ENCODE results near the gene MIER2. TPM values are rescaled to one million over a fixed set of nuclear protein-coding genes. Genes with fewer than 3 reads are reported as not detected.
"Not testable (repeated sequence)": the region's sequence is repeated elsewhere in the genome, so short reads cannot be mapped to it uniquely, and the experiment has no call there.

Gene MIER2, protein sequence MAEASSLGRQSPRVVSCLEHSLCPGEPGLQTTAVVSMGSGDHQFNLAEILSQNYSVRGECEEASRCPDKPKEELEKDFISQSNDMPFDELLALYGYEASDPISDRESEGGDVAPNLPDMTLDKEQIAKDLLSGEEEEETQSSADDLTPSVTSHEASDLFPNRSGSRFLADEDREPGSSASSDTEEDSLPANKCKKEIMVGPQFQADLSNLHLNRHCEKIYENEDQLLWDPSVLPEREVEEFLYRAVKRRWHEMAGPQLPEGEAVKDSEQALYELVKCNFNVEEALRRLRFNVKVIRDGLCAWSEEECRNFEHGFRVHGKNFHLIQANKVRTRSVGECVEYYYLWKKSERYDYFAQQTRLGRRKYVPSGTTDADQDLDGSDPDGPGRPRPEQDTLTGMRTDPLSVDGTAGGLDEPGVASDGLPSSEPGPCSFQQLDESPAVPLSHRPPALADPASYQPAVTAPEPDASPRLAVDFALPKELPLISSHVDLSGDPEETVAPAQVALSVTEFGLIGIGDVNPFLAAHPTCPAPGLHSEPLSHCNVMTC
- 27.6 and 32.0 TPM in 2 replicates for total RNA-seq

DNA sequence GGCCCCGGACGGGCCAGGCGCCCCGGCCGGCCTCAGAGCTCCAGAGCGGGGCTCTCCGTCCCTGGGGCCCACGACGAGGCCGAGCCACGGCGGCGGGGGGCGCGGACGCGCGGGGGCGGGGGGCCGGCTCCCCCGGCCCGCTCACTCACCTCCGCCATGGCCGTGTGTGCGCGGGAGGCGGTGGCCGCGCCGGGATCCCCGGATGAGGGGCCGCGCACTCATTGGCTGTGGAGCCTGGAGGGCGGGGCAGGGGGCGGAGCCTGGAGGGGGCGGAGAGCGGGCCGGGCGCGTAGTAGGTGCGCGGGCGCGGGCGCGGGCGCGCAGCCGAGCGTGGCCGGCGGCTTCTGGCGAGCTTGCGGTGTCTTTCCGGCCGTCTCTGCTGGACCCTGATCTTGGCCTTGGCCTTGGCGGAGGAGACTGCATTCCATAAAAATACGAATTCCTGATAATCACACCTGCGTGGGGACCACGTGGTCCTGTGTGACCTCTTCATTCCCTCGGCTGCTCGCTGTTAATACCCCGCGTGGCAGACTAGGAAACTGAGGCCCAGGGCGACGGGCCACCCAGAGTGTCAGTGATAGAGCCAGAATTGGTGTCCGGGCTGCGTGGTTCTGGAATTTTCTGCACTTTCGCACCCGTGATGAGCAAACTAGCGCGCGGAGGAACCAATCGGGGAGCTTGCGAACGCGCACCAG, at the start of gene MIER2:
MIER2 (minus strand) TSS at position 172 of the 695 bp plus-strand sequence; CDS start at position 158, 14 bp downstream.
- Mint-ChIP-seq H3K9me3 (peaks cover 8% of the 10 kb centered on the region), H3K4me3 (peak within 1 kb of the TSS; percentile 88), H3K36me3 (ENCODE audit: low read depth) (peaks cover 20% of the 10 kb centered on the region), H3K27me3 (peaks cover 4% of the 10 kb centered on the region), H3K4me1 (peaks cover 43% of the 10 kb centered on the region), H3K27ac (peak within 1 kb of the TSS; percentile 88)
- intact Hi-C loops (cut with micrococcal nuclease): loop anchor here (5.0 kb wide), 1 partner anchor 143 kb away; no protein-coding TSS in a partner anchor
- DNase-seq: peak; percentile 99

DNA sequence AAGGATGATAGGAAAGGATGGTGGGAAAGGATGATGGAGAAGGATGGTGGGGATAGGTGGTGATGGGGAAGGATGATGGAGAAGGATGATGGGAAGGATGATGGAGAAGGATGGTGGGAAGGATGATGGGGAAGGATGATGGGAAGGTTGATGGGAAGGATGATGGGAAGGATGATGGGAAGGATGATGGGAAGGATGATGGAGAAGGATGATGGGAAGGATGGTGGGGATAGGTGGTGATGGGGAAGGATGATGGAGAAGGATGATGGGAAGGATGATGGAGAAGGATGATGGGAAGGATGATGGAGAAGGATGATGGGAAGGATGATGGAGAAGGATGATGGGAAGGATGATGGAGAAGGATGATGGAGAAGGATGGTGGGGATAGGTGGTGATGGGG, 49.0 kb upstream of the MIER2 start:
- H3K4me1 Mint-ChIP-seq; DNase-seq; H3K27me3 Mint-ChIP-seq; intact Hi-C loops (cut with micrococcal nuclease): not testable (repeated sequence)
- Mint-ChIP-seq H3K36me3 (ENCODE audit: low read depth) (peaks cover 13% of the 10 kb centered on the region), H3K9me3 (peaks cover 23% of the 10 kb centered on the region), H3K27ac (peak overlapping the region; percentile 76), H3K4me3 (peak overlapping the region; percentile 20)

DNA sequence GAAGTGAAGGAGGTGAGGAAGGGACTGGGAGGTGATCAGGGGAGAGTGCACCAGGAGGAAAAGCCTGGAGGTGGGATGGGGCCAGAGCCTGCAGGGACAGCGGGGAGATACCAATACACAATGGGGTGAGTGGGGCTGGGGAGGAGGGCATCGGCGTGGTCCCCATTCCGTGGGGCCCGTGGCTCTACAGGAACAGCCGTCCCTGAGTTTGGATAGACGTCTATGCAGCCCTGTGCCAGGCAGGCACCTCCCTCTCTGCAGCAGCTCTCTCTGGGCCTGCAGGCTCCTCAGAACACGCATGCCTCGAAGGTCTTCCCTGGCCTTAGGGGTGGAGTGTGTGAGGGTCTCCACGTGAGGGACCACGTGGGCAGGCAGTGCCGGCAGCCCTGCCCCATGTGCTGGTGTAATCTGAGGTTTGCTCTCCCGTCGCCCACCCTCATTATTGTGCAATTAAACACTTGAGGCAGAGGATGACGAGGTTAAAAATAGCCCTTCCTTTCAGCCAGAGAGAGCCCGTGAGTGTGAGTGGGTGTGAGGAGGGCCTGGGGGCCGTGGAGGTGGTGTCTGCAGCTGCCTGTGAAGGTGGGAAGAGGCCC, 47.9 kb upstream of the MIER2 start:
- H3K4me3 Mint-ChIP-seq: no peak overlapping the region

DNA sequence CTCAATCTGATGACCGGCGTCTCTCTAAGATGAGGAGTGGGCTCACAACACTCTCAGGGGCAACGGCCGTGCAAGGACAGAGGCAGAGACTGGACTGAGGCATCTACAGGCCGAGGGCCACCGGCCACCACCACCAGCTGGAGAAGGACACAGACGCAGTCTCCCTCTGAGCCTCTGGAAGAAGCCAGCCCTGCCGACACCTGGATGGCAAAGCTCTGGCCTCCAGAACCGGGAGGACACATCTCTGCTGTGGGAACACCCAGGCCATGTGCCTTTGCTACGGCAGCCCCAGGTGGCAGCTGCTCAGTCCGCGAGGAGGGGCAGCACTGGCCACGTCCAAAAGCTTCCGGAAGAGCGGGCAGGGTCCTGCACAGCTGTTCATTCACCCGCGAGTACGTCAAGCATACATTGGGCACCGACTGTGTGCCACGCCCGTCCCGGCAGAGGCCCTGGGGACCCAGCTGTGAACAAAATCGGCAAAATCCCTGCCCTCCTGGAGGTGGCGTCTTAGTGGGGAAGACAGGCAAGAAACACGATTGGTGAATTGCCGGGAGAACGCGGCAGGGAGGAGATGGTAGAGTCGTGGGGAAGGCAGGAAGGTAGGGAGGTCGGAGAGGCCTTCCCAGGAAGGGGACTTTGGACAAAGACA, 47.3 kb upstream of the MIER2 start:
- Mint-ChIP-seq H3K9me3 (peaks cover 17% of the 10 kb centered on the region), H3K27ac (no peak overlapping the region), H3K4me1 (peaks cover 3% of the 10 kb centered on the region), H3K27me3 (peaks cover 7% of the 10 kb centered on the region), H3K4me3 (no peak overlapping the region), H3K36me3 (ENCODE audit: low read depth) (peaks cover 13% of the 10 kb centered on the region)
- DNase-seq: no peak
- intact Hi-C loops (cut with micrococcal nuclease): no loop called here

More for the DNA sequence above, 47.9 kb upstream of the MIER2 start:
- Mint-ChIP-seq H3K4me1 (peaks cover 3% of the 10 kb centered on the region), H3K36me3 (ENCODE audit: low read depth) (peaks cover 13% of the 10 kb centered on the region), H3K27ac (no peak overlapping the region), H3K27me3 (peaks cover 4% of the 10 kb centered on the region), H3K9me3 (peaks cover 20% of the 10 kb centered on the region)
- no peak for DNase-seq
- intact Hi-C loops (cut with micrococcal nuclease): no loop called here

DNA sequence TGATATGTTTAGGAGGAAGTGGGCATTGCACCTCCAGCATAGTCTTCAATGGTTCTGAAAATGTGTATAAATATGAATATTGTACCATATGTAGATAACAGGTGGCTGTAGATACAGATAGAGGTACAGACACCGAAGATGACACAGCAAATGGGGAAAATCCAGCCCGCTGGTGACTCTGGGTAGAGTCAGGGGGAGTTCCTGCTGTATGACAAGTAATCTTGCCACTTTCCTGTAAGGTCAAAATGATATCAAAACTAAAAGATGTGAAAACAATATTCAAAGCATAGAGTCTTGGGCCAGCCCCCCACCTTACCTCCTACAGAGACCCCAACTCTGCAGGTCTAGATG, 46.6 kb upstream of the MIER2 start:
- Mint-ChIP-seq H3K36me3 (ENCODE audit: low read depth) (peaks cover 13% of the 10 kb centered on the region), H3K27ac (no peak overlapping the region), H3K4me3 (no peak overlapping the region), H3K9me3 (peaks cover 16% of the 10 kb centered on the region), H3K4me1 (peaks cover 3% of the 10 kb centered on the region), H3K27me3 (peaks cover 13% of the 10 kb centered on the region)
- no peak for DNase-seq
- intact Hi-C loops (cut with micrococcal nuclease): no loop called here

DNA sequence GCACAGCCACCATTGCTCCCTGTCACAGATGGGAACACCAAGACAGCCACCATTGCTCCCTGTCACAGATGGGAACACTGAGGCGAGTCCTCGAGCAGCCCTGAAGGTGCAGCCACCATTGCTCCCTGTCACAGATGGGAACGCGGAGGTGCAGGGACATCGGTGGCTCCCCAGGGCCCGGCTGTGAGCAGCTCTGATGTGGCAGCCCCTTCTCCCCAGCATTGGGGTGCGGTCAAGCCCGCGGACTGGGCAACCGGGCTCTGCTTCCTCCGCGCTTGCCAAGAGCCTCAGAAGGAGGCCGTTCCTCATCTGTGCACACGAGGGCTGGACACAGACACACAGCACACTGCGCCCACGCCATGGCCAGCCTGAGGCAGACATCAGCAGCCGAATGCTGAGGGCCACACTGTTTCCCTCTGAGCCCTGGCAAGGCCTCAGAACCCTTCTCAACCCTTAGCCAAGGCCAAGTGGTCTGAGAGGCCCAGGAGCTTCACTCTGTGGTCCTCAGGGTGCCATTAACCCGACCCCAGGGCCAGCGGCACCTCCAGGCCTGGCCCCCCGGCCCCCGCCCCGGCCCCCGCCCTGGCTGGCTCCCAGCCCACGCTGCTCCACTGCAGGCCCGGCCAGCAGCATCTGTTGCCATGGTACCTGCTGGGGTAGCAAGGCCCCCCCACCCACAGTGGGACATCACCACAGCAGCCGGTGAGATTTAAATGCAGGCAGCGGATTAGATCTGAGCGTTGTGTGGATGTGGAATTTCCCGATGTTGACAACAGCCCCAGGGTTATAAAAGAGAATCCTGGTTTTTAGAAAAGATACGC, 46.0 kb upstream of the MIER2 start:
- H3K27ac Mint-ChIP-seq: no peak overlapping the region
- intact Hi-C loops (cut with micrococcal nuclease): no loop called here
- H3K4me1 Mint-ChIP-seq: peaks cover 3% of the 10 kb centered on the region
- no peak overlapping the region for H3K4me3 Mint-ChIP-seq
- DNase-seq: no peak
- H3K9me3 Mint-ChIP-seq: peaks cover 13% of the 10 kb centered on the region
- H3K36me3 Mint-ChIP-seq (ENCODE audit: low read depth): peaks cover 12% of the 10 kb centered on the region
- peaks cover 19% of the 10 kb centered on the region for H3K27me3 Mint-ChIP-seq

DNA sequence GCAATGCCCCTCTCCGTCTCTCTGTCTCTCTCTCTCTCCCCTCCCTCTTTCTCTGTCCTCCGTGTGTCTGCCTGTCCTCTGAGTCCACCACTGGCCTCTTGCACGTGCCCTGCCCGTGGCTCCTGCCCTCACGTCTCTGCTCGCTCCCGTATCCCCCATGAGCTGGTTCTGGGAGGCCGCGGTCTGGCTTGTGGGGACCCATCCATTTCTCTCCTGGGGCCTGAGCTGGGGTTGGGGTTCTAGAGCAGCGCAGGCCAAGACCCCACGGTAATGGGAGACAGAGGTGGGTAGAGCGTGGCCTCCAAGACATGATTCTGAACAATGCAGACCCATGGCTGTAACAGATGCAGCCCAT, 45.3 kb upstream of the MIER2 start:
- peaks cover 19% of the 10 kb centered on the region for H3K27me3 Mint-ChIP-seq
- H3K4me1 Mint-ChIP-seq: peaks cover 3% of the 10 kb centered on the region
- no peak overlapping the region for H3K4me3 Mint-ChIP-seq
- H3K36me3 Mint-ChIP-seq (ENCODE audit: low read depth): peaks cover 9% of the 10 kb centered on the region
- H3K9me3 Mint-ChIP-seq: peaks cover 10% of the 10 kb centered on the region
- no peak for DNase-seq
- no peak overlapping the region for H3K27ac Mint-ChIP-seq
- intact Hi-C loops (cut with micrococcal nuclease): no loop called here

DNA sequence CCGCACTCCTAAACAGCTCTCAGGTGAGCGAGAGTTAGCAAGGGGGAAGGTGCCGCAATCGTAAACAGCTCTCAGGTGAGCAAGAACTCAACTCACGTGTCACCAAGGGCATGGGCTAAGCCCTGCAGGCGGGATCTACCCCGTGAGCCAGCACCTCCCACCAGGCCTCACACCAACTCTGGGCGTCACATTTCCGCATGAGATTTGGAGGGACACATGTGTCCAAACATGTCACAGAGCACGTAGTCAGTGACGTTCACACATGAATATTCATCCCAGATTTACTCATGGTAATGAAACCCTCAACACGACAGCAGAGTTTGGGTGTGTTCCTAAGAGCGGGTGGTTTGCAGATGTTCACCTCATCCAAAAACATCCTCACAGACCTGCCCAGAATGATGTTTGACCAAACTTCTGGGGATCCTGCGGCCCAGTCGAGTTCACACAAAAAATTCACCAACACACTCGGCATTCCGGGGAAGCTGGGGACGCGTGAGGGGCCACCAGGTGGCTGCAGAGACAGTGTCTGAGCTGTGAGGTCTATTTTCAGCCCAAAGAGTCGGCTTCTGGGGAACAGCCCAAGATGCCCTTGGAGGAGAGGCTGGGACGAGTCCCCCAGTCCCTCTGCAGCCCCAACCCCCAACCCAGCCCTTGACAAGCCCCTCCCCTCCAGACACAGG, 44.8 kb upstream of the MIER2 start:
- Mint-ChIP-seq H3K9me3 (peaks cover 10% of the 10 kb centered on the region), H3K4me1 (peaks cover 5% of the 10 kb centered on the region), H3K27ac (no peak overlapping the region), H3K4me3 (no peak overlapping the region), H3K36me3 (ENCODE audit: low read depth) (peaks cover 8% of the 10 kb centered on the region), H3K27me3 (peaks cover 22% of the 10 kb centered on the region)
- intact Hi-C loops (cut with micrococcal nuclease): no loop called here
- no peak for DNase-seq

DNA sequence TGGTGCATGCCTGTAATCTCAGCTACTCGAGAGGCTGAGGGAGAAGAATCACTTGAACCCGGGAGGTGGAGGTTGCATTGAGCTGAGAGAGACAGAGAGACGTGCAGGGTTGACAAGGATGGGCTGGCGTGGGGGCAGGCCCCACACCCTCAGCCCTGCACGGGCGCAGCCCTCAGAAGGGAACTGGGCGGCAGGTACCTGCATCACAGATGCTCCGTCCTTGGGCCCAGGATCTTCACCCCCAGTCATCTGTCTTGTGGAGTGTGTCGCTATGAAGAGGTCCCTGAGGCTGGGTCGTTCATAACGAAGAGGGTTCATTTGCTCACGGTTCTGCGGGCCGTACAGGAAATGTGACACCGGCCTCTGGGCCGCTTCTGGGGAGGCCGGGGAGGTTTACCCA, 44.1 kb upstream of the MIER2 start:
- DNase-seq: no peak
- intact Hi-C loops (cut with micrococcal nuclease): no loop called here
- peaks cover 24% of the 10 kb centered on the region for H3K27me3 Mint-ChIP-seq
- no peak overlapping the region for H3K27ac Mint-ChIP-seq
- H3K9me3 Mint-ChIP-seq: peaks cover 11% of the 10 kb centered on the region
- H3K4me1 Mint-ChIP-seq: peaks cover 8% of the 10 kb centered on the region
- H3K4me3 Mint-ChIP-seq: no peak overlapping the region
- H3K36me3 Mint-ChIP-seq (ENCODE audit: low read depth): peaks cover 7% of the 10 kb centered on the region

DNA sequence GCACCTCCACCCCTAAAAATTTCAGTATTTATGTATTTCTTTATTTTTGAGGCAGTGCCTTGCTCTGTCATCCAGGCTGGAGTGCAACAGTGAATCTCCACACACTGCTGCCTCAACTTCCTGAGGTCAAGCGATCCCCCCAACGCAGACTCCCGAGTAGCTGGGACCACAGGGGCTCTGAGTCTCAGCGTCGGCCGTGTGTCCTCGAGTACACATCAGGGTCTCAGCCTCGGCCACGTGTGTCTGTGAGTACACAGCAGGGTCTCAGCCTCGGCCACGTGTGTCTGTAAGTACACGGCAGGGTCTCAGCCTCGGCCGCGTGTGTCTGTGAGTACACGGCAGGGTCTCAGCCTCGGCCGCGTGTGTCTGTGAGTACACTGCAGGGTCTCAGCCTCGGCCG, 43.2 kb upstream of the MIER2 start:
- Mint-ChIP-seq H3K36me3 (ENCODE audit: low read depth) (peaks cover 3% of the 10 kb centered on the region), H3K27ac (no peak overlapping the region), H3K4me1 (peaks cover 13% of the 10 kb centered on the region), H3K4me3 (no peak overlapping the region), H3K9me3 (peaks cover 8% of the 10 kb centered on the region), H3K27me3 (peaks cover 27% of the 10 kb centered on the region)
- DNase-seq: no peak
- intact Hi-C loops (cut with micrococcal nuclease): no loop called here

DNA sequence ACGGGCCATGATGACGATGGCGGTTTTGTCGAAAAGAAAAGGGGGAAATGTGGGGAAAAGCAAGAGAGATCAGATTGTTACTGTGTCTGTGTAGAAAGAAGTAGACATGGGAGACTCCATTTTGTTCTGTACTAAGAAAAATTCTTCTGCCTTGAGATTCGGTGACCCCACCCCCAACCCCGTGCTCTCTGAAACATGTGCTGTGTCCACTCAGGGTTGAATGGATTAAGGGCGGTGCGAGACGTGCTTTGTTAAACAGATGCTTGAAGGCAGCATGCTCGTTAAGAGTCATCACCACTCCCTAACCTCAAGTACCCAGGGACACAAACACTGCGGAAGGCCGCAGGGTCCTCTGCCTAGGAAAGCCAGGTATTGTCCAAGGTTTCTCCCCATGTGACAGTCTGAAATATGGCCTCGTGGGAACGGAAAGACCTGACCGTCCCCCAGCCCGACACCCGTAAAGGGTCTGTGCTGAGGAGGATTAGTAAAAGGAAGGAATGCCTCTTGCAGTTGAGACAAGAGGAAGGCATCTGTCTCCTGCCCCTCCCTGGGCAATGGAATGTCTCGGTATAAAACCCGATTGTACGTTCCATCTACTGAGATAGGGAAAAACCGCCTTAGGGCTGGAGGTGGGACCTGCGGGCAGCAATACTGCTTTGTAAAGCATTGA, 42.2 kb upstream of the MIER2 start:
- Mint-ChIP-seq H3K27me3 (peaks cover 27% of the 10 kb centered on the region), H3K4me1 (peaks cover 19% of the 10 kb centered on the region)
- H3K9me3 Mint-ChIP-seq; H3K36me3 Mint-ChIP-seq (ENCODE audit: low read depth); intact Hi-C loops (cut with micrococcal nuclease); DNase-seq; H3K27ac Mint-ChIP-seq; H3K4me3 Mint-ChIP-seq: not testable (repeated sequence)

DNA sequence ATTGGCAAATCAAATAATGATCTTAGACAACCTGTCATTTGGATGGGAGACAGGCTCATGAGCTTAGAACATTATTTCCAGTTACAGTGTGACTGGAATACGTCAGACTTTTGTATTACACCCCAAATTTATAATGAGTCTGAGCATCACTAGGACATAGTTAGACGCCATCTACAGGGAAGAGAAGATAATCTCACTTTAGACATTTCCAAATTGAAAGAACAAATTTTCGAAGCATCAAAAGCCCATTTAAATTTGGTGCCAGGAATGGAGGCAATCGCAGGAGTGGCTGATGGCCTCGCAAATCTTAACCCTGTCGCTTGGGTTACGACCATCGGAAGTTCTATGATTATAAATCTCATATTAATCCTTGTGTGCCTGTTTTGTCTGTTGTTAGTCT, 41.6 kb upstream of the MIER2 start:
- H3K36me3 Mint-ChIP-seq (ENCODE audit: low read depth); intact Hi-C loops (cut with micrococcal nuclease); H3K27ac Mint-ChIP-seq; H3K9me3 Mint-ChIP-seq; H3K4me3 Mint-ChIP-seq; DNase-seq: not testable (repeated sequence)
- Mint-ChIP-seq H3K4me1 (peaks cover 17% of the 10 kb centered on the region), H3K27me3 (peaks cover 27% of the 10 kb centered on the region)

Measured in activated CD4-positive, alpha-beta T cell treated with anti-CD3 and anti-CD28 coated beads, Interleukin-2, amount 10 ng/mL, durations not matched to agents 24 days and 14 days (primary cell).